PC-3 (cell line): ENCODE results near the gene JDP2.

Source experiments
- CTCF ChIP-seq: fragments of 300-600 bp; sonication (generic); conservative IDR thresholded peaks from 2 replicates; pipeline ENCODE4 v1.5.1; 2017; ENCODE audit warnings: antibody characterized with exemption, low read depth, mild to moderate bottlenecking, low read length
- EZH2 ChIP-seq: fragments of 300-600 bp; sonication (generic); IDR thresholded peaks from one replicate; pipeline ENCODE4 v1.6.1; 2017; ENCODE audit warnings: antibody characterized with exemption, mild to moderate bottlenecking, low read length; ENCODE audit not compliant: unreplicated experiment

- no peak for TF ChIP-seq EZH2
- no peak for TF ChIP-seq CTCF
These were observed 41.9 kb downstream of the JDP2 start for GRCh38 chr14:75469606-75470237.
